Sigmoid colon (tissue), 3 donors: ENCODE data around the gene VAMP1.

Experiments used
- CTCF ChIP-seq, 4 experiments: fragments of 450-650 bp in 3 of 4; fragments of 200-600 bp in 1 of 4; IDR thresholded peaks; one replicate each; pipeline ENCODE4 v1.5.1; 2016 to 2019; ENCODE audit warnings: antibody characterized with exemption in 4 of 4, mild to moderate bottlenecking in 3 of 4, moderate library complexity in 2 of 4
- POLR2A ChIP-seq, 2 donors: fragments of 450-650 bp; IDR thresholded peaks; one replicate each; pipeline ENCODE4 v1.6.1; 2016; ENCODE audit warnings: antibody characterized with exemption in 2 of 2, mild to moderate bottlenecking in 2 of 2, moderate library complexity in 2 of 2

DNA sequence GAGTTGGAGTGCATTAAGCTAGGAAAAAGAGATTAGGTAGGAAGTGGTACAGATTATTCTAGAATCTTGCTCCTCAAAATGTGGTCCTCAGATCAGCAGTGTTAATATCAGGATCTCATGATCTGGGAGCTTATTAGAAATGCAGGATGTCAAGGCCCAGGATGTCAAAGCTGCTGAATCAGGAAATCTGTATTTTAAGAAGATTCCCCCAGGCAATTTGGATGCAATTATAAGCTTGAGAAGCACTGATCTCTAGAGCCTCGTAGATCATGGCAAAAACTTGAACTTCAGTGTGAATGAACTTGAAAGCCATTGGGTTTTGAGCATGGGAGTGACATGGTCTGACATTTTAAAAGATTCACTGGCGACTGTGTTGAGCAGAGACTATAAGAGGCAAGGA is 30.0 kb upstream of the VAMP1 start:
- no peak for TF ChIP-seq CTCF (IDR thresholded peaks at IDR 0.05)
- no peak for TF ChIP-seq POLR2A (IDR thresholded peaks at IDR 0.05)
